Measurements from ENCODE around the gene IL15RA. TPM values are rescaled to one million over a fixed set of nuclear protein-coding genes. Genes with fewer than 3 reads are reported as not detected.

The IL15RA gene
- total and polyA plus RNA-seq, 10 of the 15 experiments (the other 5 are each of a cell fraction or from before 2014, with no cell fraction given) = 2.0 to 14.8 (median 12.1) TPM

GRCh38 chr10:5976512-5977470 lies 552 bp downstream of the IL15RA start (continued):
- TF ChIP-seq E4F1 (IDR thresholded peaks at IDR 0.05; ENCODE audit: borderline replicate concordance, partially characterized antibody) (no peak), PAX5 (IDR thresholded peaks at IDR 0.05; ENCODE audit: borderline replicate concordance, low read depth, low read length) (0 out of 2 replicates have a peak, but pooled peaks have one; percentile 9), RCOR1 (conservative IDR thresholded peaks at IDR 0.05; ENCODE audit: low read depth, low read length) (no peak), RELB (IDR thresholded peaks at IDR 0.05; ENCODE audit: low read depth) (no peak), BACH1 (IDR thresholded peaks at IDR 0.05; ENCODE audit: borderline replicate concordance) (peak; percentile 31; the same call in 1 of the 2 replicates), BCL11A (IDR thresholded peaks at IDR 0.05; ENCODE audit: low read depth, low read length) (no peak), KAT2A (conservative IDR thresholded peaks at IDR 0.05; ENCODE audit: control insufficient read depth, low read depth, low read length) (no peak), HCFC1 (IDR thresholded peaks at IDR 0.05; ENCODE audit: low read length) (no peak), RFX5 (IDR thresholded peaks at IDR 0.05; ENCODE audit: low read depth, low read length) (no peak), HDAC2 (IDR thresholded peaks at IDR 0.05) (no peak), NR2C1 (IDR thresholded peaks at IDR 0.05) (peak; percentile 33; the same call in 1 of the 2 replicates), NFYA (IDR thresholded peaks at IDR 0.05; ENCODE audit: borderline replicate concordance, low read depth, low read length) (no peak), E2F4 (IDR thresholded peaks at IDR 0.05; ENCODE audit: low read depth, low read length) (no peak), MAX (IDR thresholded peaks at IDR 0.05; ENCODE audit: low read depth, low read length) (no peak), CUX1 (IDR thresholded peaks at IDR 0.05; ENCODE audit: insufficient replicate concordance, low read depth, low read length) (no peak), TCF3 (IDR thresholded peaks at IDR 0.05; ENCODE audit: borderline replicate concordance, insufficient read depth, low read depth, low read length) (no peak), FOXM1 (IDR thresholded peaks at IDR 0.05; ENCODE audit: low read depth, low read length) (no peak), NFXL1 (IDR thresholded peaks at IDR 0.05; ENCODE audit: borderline replicate concordance) (peak; percentile 65; the same call in 1 of the 2 replicates)

All from GM12878 (cell line).